Adrenal gland (tissue), 12 donors: Measurements from ENCODE around the gene ADGRL1. TPM values are rescaled to one million over a fixed set of nuclear protein-coding genes. Genes with fewer than 3 reads are reported as not detected.
A peak's percentile ranks its signal among the peaks of the same experiment; 100 is the strongest.
"Not testable (repeated sequence)": the region's sequence is repeated elsewhere in the genome, so short reads cannot be mapped to it uniquely, and the experiment has no call there.

ENCODE experiments used
- DNase-seq, 7 donors: peaks; one replicate each; pipeline ENCODE4 v3.0.0-alpha.2; 2019 to 2020
- H3K27ac ChIP-seq, 5 donors: fragments of 200-600 bp; sonication (generic) in 4 of 5; 1 replicate in 3 of 5; 2 replicates in 2 of 5; pipeline versions ENCODE4 v1.5.1 to v1.8.0; 2016 to 2020; ENCODE audit warnings: mild to moderate bottlenecking in 1 of 5
- H3K27me3 ChIP-seq: fragments of 200-600 bp; 2 replicates; pipeline ENCODE4 v1.8.0; 2021
- H3K36me3 ChIP-seq, 2 donors: fragments of 200-600 bp; replicated peaks in 1 of 2; 1 replicate in 1 of 2; 2 replicates in 1 of 2; pipeline versions ENCODE4 v1.5.1 to v1.8.0; 2018 to 2022
- H3K4me1 ChIP-seq, 2 donors: fragments of 200-600 bp; replicated peaks in 1 of 2; 1 replicate in 1 of 2; 2 replicates in 1 of 2; pipeline versions ENCODE4 v1.5.1 to v1.8.0; 2018 to 2021
- H3K4me3 ChIP-seq, 4 donors: fragments of 200-600 bp; sonication (generic) in 3 of 4; one replicate each; pipeline ENCODE4 v1.5.1; 2016 to 2018
- H3K9me3 ChIP-seq, 3 donors: fragments of 200-600 bp; sonication (generic) in 1 of 3; replicated peaks in 1 of 3; 1 replicate in 2 of 3; 2 replicates in 1 of 3; pipeline versions ENCODE4 v1.5.1 to v1.8.0; 2016 to 2021
- POLR2A ChIP-seq, 2 donors: fragments of 450-650 bp; IDR thresholded peaks; one replicate each; pipeline ENCODE4 v1.6.1; 2017; ENCODE audit warnings: antibody characterized with exemption in 2 of 2, mild to moderate bottlenecking in 2 of 2, moderate library complexity in 1 of 2
- WGBS, 4 donors: extraction: QIAGEN DNeasy Blood & Tissue Kit in 2 of 4; methylation state at CpG; one replicate each; pipeline versions ENCODE4 v1.1.5 to v1.1.7; 2013 to 2017; 5-methylcytosine and 5-hydroxymethylcytosine counted together
- intact Hi-C, 2 donors: fragments of 100-400 bp; cut with DNase I; formaldehyde crosslinking; loops; one replicate each; pipeline versions ENCODE4 v1.14.1 to v1.15.0; 2022 to 2023
- polyA plus RNA-seq, 3 donors: library from polyadenylated mRNA; stranded (reverse); fragments of 200-250 nt in 2 of 3; fragments of 350-450 nt in 1 of 3; fragmentation: Illumina TruSeq in 1 of 3; extraction: RNeasy Lipid Tissue Mini Kit (QIAGEN cat#74804) in 1 of 3; gene quantifications; one replicate each; pipeline ENCODE4 v1.2.3, GENCODE V29; 2013 to 2014
- total RNA-seq, 9 donors: library from RNA; depleted of rRNA in 4 of 9; stranded (reverse); fragments of >200 nt in 4 of 9; fragments of 120-200 nt in 1 of 9; fragmentation: NEBNext Ultra II Directional in 1 of 9; extraction: Animal tissue kit (Norgen Biotek cat#: 25700) in 1 of 9; gene quantifications; one replicate each; pipeline versions ENCODE4 v1.1.0 to v1.2.4, GENCODE V29; 2013 to 2023
- TF ChIP-seq, protein P1 (sequence below), 6 experiments: fragments of 450-650 bp in 4 of 6; fragments of 200-600 bp in 2 of 6; sonication (generic) in 1 of 6; IDR thresholded peaks; 1 replicate in 5 of 6; 2 replicates in 1 of 6; pipeline versions ENCODE4 v1.5.1 to v1.8.0; 2016 to 2021; ENCODE audit warnings: antibody characterized with exemption in 6 of 6, mild to moderate bottlenecking in 2 of 6, moderate library complexity in 1 of 6
- donor health status: healthy with polysubstance abuse.
- donor health status: Bipolar disorder and iron deficiency.
- donor health status: DM: yes; HTN: yes; CAD: no.
- donor health status: DM: no; HTN: no; CAD: no.
- donor health status: DM: no; HTN: no; CAD: no.
- donor health status: DM: yes; HTN: yes; CAD: no.

Gene ADGRL1
- total and polyA plus RNA-seq, 12 donors = 2.2 to 25.7 (median 13.0) TPM

DNA sequence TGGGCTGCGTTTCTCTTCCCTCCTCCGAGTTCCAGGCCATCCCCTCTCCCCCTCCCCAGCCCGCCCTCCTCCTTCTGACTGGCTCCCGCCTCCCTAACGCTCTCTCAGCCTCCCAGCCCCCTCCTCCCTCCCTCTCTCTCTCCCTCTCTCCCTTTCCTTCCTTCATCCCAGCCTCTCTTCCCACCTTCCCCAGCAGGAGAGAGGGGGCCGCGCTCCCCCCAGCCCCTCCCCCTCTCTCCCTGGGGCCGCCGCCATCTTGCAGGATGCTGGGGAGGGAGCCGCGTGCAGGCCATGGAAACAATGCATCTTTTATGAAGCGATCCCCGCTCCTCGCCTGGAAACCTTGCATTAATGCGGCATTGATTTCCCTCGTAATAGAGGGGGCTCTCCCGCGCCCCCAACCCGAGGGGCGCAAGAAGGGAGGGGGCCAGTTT is 42.6 kb upstream of the ADGRL1 start:
- peak in 3 of 7 donors; percentile 16 to 53 (median 18) for DNase-seq
- H3K27me3 ChIP-seq = no peaks in the 10 kb centered on the region
- WGBS, 4 donors = 0 to 2% (median 0%) methylated on average over 6 to 20 of the region's 20 CpGs
- no peaks in the 10 kb centered on the region for H3K4me1 ChIP-seq
- peak overlapping the region in 1 of 4 donors; percentile 55 for H3K4me3 ChIP-seq
- no peaks in the 10 kb centered on the region for H3K9me3 ChIP-seq
- TF ChIP-seq, protein P1, sequence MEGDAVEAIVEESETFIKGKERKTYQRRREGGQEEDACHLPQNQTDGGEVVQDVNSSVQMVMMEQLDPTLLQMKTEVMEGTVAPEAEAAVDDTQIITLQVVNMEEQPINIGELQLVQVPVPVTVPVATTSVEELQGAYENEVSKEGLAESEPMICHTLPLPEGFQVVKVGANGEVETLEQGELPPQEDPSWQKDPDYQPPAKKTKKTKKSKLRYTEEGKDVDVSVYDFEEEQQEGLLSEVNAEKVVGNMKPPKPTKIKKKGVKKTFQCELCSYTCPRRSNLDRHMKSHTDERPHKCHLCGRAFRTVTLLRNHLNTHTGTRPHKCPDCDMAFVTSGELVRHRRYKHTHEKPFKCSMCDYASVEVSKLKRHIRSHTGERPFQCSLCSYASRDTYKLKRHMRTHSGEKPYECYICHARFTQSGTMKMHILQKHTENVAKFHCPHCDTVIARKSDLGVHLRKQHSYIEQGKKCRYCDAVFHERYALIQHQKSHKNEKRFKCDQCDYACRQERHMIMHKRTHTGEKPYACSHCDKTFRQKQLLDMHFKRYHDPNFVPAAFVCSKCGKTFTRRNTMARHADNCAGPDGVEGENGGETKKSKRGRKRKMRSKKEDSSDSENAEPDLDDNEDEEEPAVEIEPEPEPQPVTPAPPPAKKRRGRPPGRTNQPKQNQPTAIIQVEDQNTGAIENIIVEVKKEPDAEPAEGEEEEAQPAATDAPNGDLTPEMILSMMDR (IDR thresholded peaks at IDR 0.05) = no peak
- TF ChIP-seq POLR2A (IDR thresholded peaks at IDR 0.05) = no peak
- H3K27ac ChIP-seq = no peak overlapping the region
- no peaks in the 10 kb centered on the region for H3K36me3 ChIP-seq
- intact Hi-C loops = no loop called here

DNA sequence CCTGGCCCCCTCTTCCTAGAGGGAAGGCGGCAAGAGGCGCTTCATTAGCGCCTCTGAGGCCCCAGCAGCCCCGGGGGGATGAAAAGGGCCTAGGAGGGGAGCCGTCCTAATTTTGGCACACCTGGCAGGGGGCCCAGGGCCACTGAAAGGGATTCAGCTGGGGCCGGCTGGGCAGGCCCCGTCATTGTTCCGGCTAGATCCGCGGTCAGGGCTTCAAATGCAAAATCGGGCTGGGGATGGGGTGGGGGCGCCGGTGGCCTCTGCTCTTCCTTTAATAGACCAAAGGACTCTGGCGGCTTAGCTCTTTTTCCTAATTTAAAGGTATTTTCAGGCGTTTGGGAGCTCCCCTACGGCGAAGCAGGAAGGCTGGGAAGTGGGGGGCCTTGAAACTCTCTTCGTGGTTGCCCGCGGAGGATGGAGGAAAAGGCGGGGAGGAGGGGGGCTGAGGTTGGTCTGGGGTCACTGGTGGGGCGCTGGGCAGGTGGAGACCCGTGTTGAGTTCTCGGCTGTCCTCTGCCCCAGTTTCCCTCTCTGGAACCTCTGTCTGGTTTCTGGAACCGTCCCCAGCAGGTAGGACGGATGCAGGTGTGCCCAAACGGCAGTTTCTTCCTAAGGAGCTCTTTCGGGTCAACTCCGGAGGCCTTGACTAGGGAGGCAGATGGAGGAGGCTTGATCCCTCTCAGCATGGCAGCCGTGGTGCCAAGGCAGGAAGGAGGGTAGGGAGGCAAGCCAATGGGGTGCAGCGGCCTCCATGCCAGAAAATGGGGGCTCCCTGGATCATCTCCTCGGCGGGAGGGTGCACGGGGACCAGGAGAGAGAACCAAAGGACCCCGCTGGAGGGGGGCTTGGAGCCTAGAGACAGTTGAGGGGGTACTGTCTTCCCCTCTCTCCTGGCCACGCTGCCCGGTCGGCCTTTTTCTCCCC is 41.8 kb upstream of the ADGRL1 start:
- H3K27me3 ChIP-seq, DNase-seq, H3K9me3 ChIP-seq, H3K4me1 ChIP-seq, intact Hi-C loops, H3K36me3 ChIP-seq, H3K27ac ChIP-seq: not testable (repeated sequence)
- WGBS, 4 donors = 7 to 9% (median 8%) methylated on average over 21 to 38 of the region's 38 CpGs
- H3K4me3 ChIP-seq = peak overlapping the region in 1 of 4 donors; percentile 55

DNA sequence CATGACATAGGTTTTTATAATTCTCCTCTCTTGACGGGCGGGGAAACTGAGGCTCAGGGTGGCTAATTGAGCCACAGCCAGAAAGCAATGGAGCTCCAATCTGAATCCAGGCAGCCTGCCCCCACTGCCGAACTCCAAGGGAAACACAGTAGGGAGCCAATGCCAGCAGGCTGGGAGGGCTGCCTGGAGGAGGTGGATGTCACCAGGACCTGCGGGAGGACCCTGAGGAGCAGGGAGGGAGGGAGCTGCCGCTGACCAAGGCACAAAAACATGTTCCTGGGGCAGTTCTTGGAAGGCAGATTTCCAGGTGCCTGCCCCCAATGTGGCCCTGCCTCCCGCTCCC is 41.2 kb upstream of the ADGRL1 start:
- H3K27me3 ChIP-seq, H3K4me3 ChIP-seq, intact Hi-C loops, H3K36me3 ChIP-seq, DNase-seq, H3K4me1 ChIP-seq, H3K27ac ChIP-seq, H3K9me3 ChIP-seq: not testable (repeated sequence)
- 56 to 80% (median 66%) methylated on average over 1 to 6 of the region's 6 CpGs for WGBS, 4 donors

DNA sequence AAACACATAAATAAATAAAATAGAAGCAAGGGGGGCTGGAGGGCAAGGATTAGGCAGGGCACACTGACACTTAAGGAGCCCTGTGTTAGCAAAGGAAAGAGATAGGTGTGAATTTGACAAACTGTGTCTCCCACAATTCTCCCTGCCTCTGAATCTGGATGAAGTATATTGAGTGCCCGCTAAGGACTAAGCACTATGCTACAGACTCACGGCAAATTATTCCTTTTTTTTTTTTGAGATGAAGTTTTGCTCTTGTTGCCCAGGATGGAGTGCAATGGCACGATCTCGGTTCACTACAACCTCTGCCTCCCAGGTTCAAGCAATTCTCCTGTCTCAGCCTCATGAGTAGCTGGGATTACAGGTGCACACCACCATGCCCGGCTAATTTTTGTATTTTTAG is 38.4 kb upstream of the ADGRL1 start:
- DNase-seq, H3K27ac ChIP-seq, H3K4me3 ChIP-seq, H3K27me3 ChIP-seq, H3K4me1 ChIP-seq, H3K36me3 ChIP-seq, H3K9me3 ChIP-seq, intact Hi-C loops: not testable (repeated sequence)
- 72 to 81% (median 79%) methylated on average over 5 of the region's 5 CpGs for WGBS, 4 donors

DNA sequence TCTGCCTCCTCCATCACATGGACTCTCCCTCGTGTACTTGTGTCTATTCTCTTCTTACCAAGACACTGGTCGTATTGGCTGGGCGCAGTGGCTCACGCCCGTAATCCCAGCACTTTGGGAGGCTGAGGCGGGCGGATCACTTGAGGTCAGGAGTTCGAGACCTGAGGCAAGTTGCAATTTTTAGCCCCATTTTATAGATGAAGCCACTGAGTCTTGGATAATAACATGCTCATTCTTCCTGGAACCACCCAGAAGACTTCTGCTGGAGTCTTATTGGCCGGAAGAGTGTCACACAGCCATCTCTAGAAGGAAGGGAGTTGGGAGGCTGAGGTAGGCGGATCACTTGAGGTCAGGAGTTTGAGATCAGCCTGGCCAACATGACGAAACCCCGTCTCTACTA is 37.7 kb upstream of the ADGRL1 start:
- H3K36me3 ChIP-seq, H3K27me3 ChIP-seq, DNase-seq, intact Hi-C loops, H3K27ac ChIP-seq, H3K4me1 ChIP-seq, H3K4me3 ChIP-seq, H3K9me3 ChIP-seq: not testable (repeated sequence)
- WGBS, 4 donors = 82 to 93% (median 89%) methylated on average over 12 of the region's 12 CpGs

DNA sequence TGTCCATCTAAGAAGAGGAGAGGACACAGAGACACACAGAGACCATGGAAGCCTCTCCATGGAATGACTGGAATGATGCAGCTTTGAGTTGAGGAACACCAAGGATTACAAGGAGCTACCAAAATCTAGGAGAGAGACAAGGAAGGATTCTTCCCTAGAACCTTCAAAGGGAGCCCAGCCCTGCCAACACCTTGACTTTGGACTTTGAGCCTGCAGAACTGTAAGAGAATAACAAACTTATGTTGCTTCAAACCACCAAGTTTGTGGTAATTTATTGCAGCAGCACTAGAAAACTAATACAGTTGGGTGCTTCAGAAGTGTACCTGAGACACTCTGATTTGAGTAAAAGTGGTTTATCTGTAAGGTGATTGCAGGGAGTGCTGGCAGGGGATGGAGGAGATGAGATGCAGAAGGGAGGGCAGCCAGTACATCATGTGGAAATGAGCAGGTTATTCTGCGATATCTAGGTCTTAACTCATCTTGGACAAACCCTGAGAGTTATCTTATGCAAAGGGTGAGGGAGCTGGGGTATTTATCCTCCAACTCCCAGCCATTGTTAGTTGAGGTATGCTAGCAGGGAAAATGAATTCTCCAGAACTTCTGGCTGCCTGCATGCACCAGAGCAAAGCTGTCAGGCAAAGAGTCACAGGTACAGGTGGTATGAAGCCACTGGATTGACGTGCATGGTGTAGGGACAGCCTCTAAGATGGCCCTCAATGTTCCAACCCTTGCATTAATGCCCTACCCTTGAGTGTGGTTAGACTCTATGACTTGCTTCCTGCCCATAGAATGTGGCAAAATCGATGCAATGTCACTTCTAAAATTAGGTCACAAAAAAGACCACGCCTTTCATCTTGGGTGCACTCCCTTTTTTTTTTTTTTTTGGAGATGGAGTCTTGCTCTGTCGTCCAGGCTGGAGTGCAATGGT is 31.3 kb upstream of the ADGRL1 start:
- Histone ChIP-seq H3K4me1 (no peaks in the 10 kb centered on the region), H3K27me3 (no peaks in the 10 kb centered on the region), H3K4me3 (no peak overlapping the region), H3K9me3 (no peaks in the 10 kb centered on the region), H3K36me3 (no peaks in the 10 kb centered on the region), H3K27ac (no peak overlapping the region)
- DNase-seq = no peak
- TF ChIP-seq, protein P1 (IDR thresholded peaks at IDR 0.05) = no peak
- no peak for TF ChIP-seq POLR2A (IDR thresholded peaks at IDR 0.05)
- 65 to 75% (median 72%) methylated on average over 5 of the region's 5 CpGs for WGBS, 4 donors
- intact Hi-C loops = no loop called here

DNA sequence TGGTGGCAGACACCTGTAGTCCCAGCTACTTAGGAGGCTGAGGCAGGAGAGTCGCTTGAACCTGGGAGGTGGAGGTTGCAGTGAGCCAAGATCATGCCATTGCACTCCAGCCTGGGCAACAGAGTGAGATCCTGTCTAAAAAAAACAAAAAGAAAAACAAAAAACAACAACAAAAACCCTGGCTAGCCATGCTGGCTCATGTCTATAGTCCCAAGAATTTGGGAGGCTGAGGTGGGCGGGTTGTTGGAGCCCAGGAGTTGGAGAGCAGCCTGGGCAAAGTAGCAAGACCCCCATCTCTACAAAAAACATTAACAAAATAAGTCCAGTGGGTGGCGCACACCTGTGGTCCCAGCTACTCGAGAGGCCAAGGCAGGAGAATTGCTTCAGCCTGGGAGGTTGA is 27.0 kb upstream of the ADGRL1 start:
- H3K4me3 ChIP-seq, H3K9me3 ChIP-seq, DNase-seq, H3K27me3 ChIP-seq, H3K27ac ChIP-seq, H3K4me1 ChIP-seq, intact Hi-C loops, H3K36me3 ChIP-seq: not testable (repeated sequence)
- WGBS, 4 donors = 90 to 95% (median 93%) methylated on average over 4 of the region's 4 CpGs

DNA sequence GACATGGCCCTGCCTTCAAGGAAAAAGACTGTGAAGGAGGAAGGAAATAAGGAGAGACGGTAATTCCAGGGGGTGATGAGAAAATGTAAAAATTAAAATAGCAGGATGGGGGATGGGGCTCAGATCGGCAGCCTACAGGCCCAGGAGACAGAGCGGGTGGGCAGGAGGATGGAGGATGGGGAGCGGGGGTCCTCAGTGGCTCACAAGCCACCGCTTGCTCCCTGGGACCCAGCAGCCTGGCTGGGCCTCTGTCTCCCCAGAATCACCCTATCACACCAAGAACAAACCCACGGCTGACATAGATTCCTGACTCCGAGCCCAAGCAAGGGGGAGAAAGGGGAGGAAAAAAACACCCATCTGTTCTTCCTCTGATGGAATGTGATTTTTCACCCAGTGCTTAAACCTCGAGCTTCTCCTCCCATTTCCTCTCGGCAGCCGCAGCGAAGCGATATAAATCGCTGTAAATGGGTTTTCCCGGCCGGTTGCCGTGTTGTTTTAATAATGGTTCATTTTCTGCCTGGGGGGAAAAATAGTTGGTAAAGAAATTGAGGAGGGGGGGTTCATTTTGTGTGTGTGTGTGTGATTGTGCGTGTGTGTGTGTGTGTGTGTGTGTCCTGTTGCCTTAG is 22.6 kb upstream of the ADGRL1 start:
- H3K9me3 ChIP-seq, H3K4me3 ChIP-seq, H3K4me1 ChIP-seq, DNase-seq, H3K36me3 ChIP-seq, intact Hi-C loops, H3K27me3 ChIP-seq, H3K27ac ChIP-seq: not testable (repeated sequence)
- WGBS, 4 donors = 26 to 55% (median 43%) methylated on average over 13 to 17 of the region's 17 CpGs
